BJ (cell line): ENCODE data around the gene LAMC2. TPM values are rescaled to one million over a fixed set of nuclear protein-coding genes. Genes with fewer than 3 reads are reported as not detected.
"Not testable (repeated sequence)": the region's sequence is repeated elsewhere in the genome, so short reads cannot be mapped to it uniquely, and the experiment has no call there.

Source experiments
- CTCF ChIA-PET: fragments of 350-600 bp; formaldehyde crosslinking; extraction: SDS; loops from one replicate; lab custom pipeline; 2021; ENCODE audit warnings: antibody characterized with exemption, inconsistent platforms; lab: Yijun Ruan, JAX
- POLR2A ChIA-PET: fragments of 300-600 bp; sonication (Branson Sonifier 250); formaldehyde crosslinking; extraction: SDS; loops from one replicate; lab custom pipeline; 2021; ENCODE audit warnings: antibody characterized with exemption; lab: Charles Lee
- DNase-seq: peaks from one replicate; pipeline ENCODE4 v3.0.0-alpha.2; 2011; ENCODE audit warnings: low read depth
- H3K27me3 ChIP-seq: 2 replicates; pipeline ENCODE4 v1.6.0; 2011; ENCODE audit warnings: low read length; ENCODE audit not compliant: control insufficient read depth, insufficient read depth
- H3K36me3 ChIP-seq: 2 replicates; pipeline ENCODE4 v1.5.1; 2011; ENCODE audit warnings: low read length; ENCODE audit not compliant: control insufficient read depth, insufficient read depth
- H3K4me3 ChIP-seq: 2 replicates; pipeline ENCODE4 v1.5.1; 2011; ENCODE audit warnings: low read depth, mild to moderate bottlenecking, control low read depth, low read length
- polyA plus RNA-seq: library from polyadenylated mRNA; depleted of rRNA; stranded (reverse); fragments of >200 nt; gene quantifications from 2 replicates; pipeline ENCODE4 v1.2.3, GENCODE V29; 2011
- TF ChIP-seq, protein P1 (sequence below): IDR thresholded peaks from 2 replicates; pipeline ENCODE4 v1.5.1; 2011; ENCODE audit warnings: low read depth, mild to moderate bottlenecking, control low read depth, inconsistent platforms, low read length, moderate library complexity; ENCODE audit not compliant: insufficient read depth

LAMC2 gene
- polyA plus RNA-seq, 1 experiment = 0.70 TPM

DNA sequence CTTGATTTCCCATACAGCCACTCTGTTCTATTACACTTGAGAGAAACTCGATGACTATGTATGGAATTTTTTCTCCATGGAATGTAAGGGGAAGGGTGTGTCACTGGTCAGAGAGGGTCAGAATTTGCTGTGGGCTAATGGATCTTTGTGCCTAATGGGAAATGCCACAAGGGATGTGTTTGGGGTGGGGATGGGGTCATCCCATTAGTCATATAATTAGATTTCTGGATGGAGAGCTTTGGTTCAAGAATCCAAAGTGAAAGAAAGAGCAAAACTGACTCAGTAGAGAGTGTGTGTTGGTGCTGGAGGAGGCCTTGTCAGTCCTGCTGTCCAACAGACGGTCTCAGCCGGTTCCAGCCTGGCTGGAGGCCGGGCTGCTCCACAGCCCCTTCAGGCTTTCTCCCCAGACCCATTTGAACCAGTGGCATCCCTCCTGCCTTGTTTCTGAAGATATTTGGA is 86.4 kb downstream of the LAMC2 start:
- Histone ChIP-seq H3K27me3 (no peaks in the 10 kb centered on the region), H3K4me3 (no peak overlapping the region), H3K36me3 (no peaks in the 10 kb centered on the region)
- CTCF ChIA-PET = interaction anchor here (0.5 to 2.9 kb wide), 10 partner anchors 9 to 310 kb away, joined by 3 to 8 read pairs (median 4); no protein-coding TSS in a partner anchor
- TF ChIP-seq, protein P1, sequence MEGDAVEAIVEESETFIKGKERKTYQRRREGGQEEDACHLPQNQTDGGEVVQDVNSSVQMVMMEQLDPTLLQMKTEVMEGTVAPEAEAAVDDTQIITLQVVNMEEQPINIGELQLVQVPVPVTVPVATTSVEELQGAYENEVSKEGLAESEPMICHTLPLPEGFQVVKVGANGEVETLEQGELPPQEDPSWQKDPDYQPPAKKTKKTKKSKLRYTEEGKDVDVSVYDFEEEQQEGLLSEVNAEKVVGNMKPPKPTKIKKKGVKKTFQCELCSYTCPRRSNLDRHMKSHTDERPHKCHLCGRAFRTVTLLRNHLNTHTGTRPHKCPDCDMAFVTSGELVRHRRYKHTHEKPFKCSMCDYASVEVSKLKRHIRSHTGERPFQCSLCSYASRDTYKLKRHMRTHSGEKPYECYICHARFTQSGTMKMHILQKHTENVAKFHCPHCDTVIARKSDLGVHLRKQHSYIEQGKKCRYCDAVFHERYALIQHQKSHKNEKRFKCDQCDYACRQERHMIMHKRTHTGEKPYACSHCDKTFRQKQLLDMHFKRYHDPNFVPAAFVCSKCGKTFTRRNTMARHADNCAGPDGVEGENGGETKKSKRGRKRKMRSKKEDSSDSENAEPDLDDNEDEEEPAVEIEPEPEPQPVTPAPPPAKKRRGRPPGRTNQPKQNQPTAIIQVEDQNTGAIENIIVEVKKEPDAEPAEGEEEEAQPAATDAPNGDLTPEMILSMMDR = no peak
- POLR2A ChIA-PET = interaction anchor here (0.7 to 1.0 kb wide), 2 partner anchors 38 to 317 kb away, joined by 3 read pairs; no protein-coding TSS in a partner anchor
- DNase-seq = peak; percentile 98

- ChIA-PET POLR2A (no interaction called here), CTCF (interaction anchor here (0.5 to 2.0 kb wide), 5 partner anchors 9 to 286 kb away, joined by 3 to 4 read pairs (median 3); no protein-coding TSS in a partner anchor)
- no peak for DNase-seq
Measured at GRCh38 chr1:183273300-183273699, 87.2 kb downstream of the LAMC2 start.

DNA sequence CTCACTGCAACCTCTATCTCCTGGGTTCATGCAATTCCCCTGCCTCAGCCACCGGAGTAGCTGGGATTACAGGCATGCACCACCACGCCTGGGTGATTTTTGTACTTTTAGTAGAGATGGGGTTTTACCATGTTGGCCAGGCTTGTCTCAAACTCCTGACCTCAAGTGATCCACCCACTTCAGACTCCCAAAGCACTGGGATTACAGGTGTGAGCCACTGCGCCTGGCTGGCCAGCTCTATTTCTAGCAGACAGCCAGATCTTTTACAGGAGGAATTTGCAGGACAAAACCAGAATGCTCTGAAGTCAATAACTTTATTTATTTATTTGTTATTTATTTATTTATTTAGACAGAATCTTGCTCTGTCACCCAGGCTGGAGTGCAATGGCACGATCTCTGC is 87.9 kb downstream of the LAMC2 start:
- DNase-seq, H3K27me3 ChIP-seq, CTCF ChIA-PET, H3K4me3 ChIP-seq, POLR2A ChIA-PET, H3K36me3 ChIP-seq: not testable (repeated sequence)

More at GRCh38 chr1:183273300-183273699, 87.2 kb downstream of the LAMC2 start:
- TF ChIP-seq, protein P1 = no peak
- Histone ChIP-seq H3K36me3 (no peaks in the 10 kb centered on the region), H3K27me3 (no peaks in the 10 kb centered on the region), H3K4me3 (no peak overlapping the region)

- ChIA-PET POLR2A (no interaction called here), CTCF (interaction anchor here (1.4 to 1.6 kb wide), 2 partner anchors 40 to 320 kb away, joined by 5 to 6 read pairs; no protein-coding TSS in a partner anchor)
- DNase-seq = no peak
- Histone ChIP-seq H3K27me3 (no peaks in the 10 kb centered on the region), H3K36me3 (no peaks in the 10 kb centered on the region), H3K4me3 (no peak overlapping the region)
- TF ChIP-seq, protein P1 = no peak
Measured at GRCh38 chr1:183274836-183275235, 88.8 kb downstream of the LAMC2 start.

GRCh38 chr1:183275322-183275721 is 89.3 kb downstream of the LAMC2 start:
- Histone ChIP-seq H3K27me3 (no peaks in the 10 kb centered on the region), H3K4me3 (no peak overlapping the region), H3K36me3 (no peaks in the 10 kb centered on the region)
- TF ChIP-seq, protein P1 = no peak
- ChIA-PET POLR2A (no interaction called here), CTCF (interaction anchor here (1.4 to 1.6 kb wide), 2 partner anchors 40 to 320 kb away, joined by 5 to 6 read pairs; no protein-coding TSS in a partner anchor)
- DNase-seq = no peak
